Cortex of kidney (tissue), 1 donor: Measurements from ENCODE around the gene MRFAP1.

Source experiments
- DNase-seq: peaks from one replicate; lab custom pipeline; 2025; lab: John Stamatoyannopoulos, UW

MRFAP1 gene

GRCh38 chr4:6640292-6641163 is at the start of gene MRFAP1:
Gene MRFAP1 (plus strand): TSS chr4:6640685. CDS start chr4:6640863, 178 bp downstream.
- no peak for DNase-seq

GRCh38 chr4:6591313-6591712 is 49.2 kb upstream of the MRFAP1 start:
- DNase-seq = no peak

- no peak for DNase-seq
Observed at GRCh38 chr4:6591781-6592180, 48.7 kb upstream of the MRFAP1 start.

DNA sequence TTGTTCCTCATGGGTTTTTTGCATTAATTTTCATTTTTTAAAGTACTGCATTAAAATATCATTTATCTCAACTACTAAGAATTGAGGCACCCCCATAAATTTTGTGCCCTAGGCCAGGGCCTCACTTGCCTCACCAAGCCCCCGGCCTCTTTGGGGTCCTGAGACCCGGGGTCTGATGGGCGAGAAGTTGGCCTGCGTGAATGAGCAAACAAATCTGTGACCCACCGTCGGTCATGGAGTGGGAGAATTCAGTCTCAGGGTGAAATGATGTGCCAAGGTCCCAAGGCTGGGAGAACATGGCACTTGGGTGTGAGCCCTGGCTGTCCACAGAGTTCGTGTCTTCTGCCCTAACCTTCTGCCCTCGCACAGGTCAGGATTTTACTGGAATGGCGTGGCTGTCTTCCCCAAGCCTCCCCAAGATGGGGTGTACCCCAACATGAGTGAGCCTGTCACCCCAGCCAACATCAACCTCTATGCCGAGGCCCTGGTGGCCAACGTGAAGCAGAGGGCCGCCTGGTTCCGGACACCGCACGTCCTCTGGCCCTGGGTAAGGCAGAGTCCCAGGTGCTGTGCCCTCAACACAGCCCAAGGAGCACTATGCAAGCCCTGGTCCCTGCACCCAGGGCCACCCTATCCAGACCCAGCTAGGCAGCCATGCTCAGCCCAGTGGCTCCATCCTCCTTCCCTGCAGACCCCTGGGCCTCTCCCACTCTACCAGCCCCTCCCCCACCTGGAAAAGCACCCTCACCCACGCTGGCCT is 47.5 kb upstream of the MRFAP1 start:
- no peak for DNase-seq

DNA sequence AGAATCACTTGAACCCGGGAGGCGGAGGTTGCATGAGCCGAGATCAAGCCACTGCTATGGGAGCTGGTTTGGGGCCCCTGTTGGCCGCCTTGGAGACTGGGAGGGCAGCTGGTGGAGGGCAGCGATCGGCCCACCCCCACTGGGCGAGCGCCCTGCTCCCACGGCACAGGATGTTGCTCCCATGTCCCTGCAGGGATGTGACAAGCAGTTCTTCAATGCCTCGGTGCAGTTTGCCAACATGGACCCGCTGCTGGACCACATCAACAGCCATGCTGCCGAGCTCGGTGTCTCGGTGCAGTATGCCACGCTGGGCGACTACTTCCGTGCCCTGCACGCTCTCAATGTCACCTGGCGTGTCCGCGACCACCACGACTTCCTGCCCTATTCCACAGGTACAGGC is 46.1 kb upstream of the MRFAP1 start:
- no peak for DNase-seq

GRCh38 chr4:6594826-6595355 is 45.6 kb upstream of the MRFAP1 start:
- DNase-seq = no peak

DNA sequence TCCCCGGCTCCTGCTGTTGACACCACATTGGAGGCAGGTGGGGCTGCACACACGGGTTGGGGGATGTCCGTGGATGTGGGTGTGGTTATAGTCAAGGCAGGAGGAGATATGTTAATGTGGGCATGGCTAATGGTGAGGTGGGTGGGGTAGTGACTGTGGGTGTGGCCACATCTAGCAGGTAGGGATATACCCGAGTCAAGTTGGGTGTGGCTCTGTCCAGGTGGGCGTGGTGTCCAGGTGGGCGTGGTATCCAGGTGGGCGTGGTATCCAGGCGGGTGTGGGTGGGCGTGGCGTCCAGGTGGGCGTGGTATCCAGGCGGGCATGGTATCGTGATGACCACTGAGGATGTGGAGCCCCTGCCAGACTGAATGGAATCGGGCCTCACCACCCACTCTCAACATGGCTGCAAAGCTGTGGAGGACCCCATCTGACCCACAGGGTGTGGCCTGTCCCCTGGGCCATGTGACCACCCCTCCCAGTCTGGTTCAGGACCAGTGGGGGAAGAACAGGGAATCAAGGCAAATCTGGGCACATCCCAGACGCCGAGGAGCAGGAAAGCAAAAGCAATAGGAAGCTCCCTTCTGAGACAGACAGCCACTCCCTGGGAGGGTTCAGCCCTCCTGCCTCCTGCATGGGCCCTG is 44.5 kb upstream of the MRFAP1 start:
- DNase-seq = no peak

DNA sequence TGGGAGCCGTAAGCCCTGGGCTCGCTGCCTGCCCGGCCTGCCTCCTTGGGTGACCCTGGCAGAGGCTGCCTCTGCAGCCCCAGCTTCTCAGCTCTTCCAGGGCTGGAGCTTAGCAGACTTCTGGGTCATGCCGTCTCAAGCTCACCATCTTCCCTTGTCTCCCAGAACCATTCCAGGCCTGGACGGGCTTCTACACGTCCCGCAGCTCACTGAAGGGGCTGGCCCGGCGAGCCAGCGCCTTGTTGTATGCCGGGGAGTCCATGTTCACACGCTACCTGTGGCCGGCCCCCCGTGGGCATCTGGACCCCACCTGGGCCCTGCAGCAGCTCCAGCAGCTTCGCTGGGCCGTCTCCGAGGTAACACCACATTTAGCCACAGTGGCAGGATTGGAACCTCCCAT is 43.5 kb upstream of the MRFAP1 start:
- no peak for DNase-seq

DNA sequence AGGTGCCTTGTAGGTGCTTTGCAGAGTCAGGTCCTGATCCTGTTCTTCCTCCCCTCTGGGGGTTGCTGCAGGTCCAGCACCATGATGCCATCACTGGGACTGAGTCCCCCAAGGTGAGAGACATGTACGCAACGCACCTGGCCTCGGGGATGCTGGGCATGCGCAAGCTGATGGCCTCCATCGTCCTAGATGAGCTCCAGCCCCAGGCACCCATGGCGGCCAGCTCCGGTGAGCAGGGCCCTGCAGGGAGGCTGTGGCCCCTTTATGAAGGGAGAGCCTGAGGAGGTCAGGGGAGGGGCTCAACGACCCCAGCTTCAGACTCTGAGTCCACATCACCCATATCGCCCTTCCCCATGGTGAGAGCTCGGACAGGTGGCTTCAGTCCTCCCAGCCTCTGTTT is 42.4 kb upstream of the MRFAP1 start:
- DNase-seq = no peak

- no peak for DNase-seq
Observed at GRCh38 chr4:6598641-6599040, 41.8 kb upstream of the MRFAP1 start.

DNA sequence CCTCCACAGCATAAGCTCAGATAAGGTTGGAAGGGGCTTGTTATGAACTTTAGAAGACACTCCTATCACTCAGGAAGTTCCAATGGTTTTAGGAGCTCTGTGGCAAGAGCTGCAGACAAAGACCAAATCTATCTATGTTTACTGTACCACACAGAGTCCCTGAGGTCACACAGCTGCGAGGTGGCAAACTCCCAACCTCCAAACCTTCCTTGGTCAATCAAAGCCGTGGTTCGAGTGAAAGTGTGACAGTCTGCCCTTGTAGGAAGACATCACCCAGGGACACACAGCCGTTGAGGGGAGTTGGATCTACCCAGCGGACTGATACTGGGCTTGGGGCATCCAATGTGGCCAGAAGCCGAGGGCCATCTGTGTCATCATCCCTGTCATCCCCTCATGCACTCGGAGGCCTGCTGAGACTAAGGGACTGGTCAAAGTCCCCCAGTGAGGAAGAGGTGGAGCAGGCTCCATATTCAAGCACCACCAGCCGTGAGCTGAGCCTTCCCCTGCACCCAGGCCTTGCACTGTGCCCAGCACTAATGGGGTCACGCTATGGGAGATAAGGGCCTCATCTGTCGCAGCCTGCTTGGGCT is 38.7 kb upstream of the MRFAP1 start:
- no peak for DNase-seq

GRCh38 chr4:6602289-6602688 is 38.2 kb upstream of the MRFAP1 start:
- DNase-seq = no peak

- no peak for DNase-seq
Observed at GRCh38 chr4:6603128-6603527, 37.4 kb upstream of the MRFAP1 start.

DNA sequence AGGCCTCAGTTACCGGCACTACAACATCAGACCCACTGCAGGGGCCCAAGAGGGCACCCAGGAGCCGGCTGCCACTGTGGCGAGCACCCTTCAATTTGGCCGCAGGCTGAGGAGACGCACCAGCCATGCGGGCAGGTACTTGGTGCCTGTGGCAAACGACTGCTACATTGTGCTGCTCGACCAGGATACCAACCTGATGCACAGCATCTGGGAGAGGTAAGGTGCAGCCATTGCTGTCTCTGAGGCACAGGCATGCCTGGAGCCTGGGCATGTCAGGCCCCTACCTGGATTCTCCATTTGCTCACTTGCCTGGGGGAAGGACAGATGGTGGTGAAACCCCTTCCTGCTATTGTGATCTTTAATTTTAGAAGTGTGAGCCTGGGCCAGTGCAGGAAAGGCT is 35.4 kb upstream of the MRFAP1 start:
- no peak for DNase-seq

- DNase-seq = no peak
Observed at GRCh38 chr4:6605605-6606004, 34.9 kb upstream of the MRFAP1 start.

DNA sequence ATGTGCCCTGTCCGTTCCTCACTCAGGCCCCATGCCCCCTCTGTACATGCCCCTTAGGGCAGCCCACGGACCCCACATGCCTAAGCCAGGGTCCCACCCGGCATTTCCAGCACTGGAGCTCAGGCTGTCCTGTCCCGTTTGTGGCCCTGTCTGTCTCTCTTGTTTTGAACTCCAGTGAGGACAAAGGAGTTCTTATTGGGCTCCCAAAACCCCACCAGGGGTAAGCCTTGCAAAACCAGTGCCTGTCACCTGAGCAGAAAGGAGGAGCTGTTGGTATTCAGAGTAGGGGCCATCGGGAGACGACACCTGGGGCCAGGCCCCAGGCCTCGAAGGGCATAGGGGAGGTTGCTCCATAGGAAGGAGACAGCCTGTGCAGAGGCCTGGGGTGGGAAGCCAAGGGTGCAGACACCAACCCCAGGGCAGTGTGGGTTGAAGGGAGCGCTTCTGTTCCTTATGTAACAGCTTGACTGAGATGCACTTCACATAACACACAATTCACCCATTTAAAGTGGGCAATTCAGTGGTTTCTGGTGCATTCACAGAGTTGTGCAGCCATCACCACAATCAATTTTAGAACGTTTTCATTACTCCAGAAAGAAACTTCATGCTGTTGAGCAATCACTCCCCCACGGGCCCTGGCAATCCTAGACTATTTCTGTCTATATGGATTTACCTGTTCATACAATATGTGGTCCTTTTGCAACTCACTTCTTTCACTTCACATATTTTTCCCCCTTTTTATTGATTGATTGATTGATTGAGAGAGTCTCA is 33.8 kb upstream of the MRFAP1 start:
- DNase-seq = no peak

GRCh38 chr4:6607368-6608055 is 33.0 kb upstream of the MRFAP1 start:
- DNase-seq = no peak

GRCh38 chr4:6608758-6609414 is 31.6 kb upstream of the MRFAP1 start:
- no peak for DNase-seq

- DNase-seq = no peak
Observed at GRCh38 chr4:6609415-6610079, 30.9 kb upstream of the MRFAP1 start.
